GM18498 (cell line): Measurements from ENCODE around the gene RASAL1.
"Not testable (repeated sequence)": the region's sequence is repeated elsewhere in the genome, so short reads cannot be mapped to it uniquely, and the experiment has no call there.

ENCODE experiments used
- ATAC-seq: cut with Tn5 transposase; IDR thresholded peaks from one replicate; pipeline ENCODE4 v1.9.1; 2021; ENCODE audit warnings: mild to moderate bottlenecking, moderate library complexity; ENCODE audit not compliant: unreplicated experiment

The RASAL1 gene

DNA sequence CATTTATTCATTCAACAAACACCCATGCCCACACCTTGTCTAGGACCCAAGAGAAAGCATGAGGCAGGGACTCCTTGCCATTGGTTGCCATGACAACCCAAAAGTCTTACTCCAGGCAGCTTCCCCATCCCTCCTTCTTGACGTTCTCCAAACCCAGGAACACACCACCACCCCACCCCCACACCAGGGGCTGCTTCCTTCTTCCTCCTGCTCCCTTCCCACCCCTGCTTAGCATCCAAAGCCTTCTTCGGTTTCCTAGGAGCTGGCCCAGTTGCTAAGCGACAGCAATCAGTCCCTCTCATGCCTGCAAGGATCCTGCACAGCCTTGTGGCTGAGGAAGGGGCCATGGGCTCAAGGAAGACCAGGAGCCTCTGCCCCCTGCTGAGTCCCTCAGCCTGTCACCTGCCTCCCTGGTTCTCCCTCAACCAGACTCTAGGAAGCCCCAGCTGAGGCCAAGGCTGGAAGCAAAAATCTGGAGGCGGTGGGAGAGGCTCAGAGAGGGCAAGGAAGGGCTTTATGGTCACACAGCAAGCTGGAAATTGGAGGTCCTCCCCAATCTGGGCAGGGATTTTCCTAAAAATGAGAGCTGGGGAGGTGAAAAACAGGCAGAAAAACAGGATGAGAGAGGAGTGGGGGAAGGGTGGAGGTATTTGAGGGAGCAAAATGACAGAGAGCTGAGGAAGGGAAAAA, 15.4 kb downstream of the RASAL1 start:
- ATAC-seq, result no peak

DNA sequence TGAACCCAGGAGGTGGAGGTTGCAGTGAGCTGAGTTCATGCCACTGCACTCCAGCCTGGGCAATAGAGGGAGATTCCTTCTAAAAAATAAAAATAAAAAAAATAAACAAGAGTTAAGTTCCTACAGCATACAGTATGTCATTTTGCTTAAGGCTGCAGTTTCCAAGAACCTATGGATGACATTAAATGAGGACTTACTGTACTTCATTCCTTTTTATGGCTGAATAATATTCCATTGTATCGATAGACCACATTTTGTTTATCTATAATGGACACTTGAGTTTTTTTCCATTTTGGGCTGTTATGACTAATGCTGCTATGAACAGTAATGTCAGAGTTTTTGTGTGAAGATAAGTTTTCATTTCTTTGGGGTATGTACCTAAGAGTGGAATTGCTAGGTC, 17.4 kb downstream of the RASAL1 start:
- ATAC-seq, result no peak

DNA sequence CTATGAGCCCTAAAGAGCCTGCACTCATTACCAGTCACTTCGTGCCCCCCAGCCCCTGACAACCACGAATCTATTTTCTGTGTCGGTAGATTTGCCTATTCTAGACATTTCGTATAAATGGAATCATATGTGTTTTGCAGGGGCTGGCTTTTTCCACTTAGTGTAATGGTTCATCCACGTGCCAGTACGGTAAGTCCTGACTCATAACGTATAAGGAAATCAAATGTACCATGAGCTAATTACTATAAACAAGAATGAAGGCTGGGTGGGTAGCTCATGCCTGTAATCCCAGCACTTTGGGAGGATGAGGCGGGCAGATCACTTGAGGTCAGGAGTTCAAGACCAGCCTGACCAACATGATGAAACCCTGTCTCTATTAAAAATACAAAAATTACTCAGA, 17.9 kb downstream of the RASAL1 start:
- not testable (repeated sequence) for ATAC-seq

DNA sequence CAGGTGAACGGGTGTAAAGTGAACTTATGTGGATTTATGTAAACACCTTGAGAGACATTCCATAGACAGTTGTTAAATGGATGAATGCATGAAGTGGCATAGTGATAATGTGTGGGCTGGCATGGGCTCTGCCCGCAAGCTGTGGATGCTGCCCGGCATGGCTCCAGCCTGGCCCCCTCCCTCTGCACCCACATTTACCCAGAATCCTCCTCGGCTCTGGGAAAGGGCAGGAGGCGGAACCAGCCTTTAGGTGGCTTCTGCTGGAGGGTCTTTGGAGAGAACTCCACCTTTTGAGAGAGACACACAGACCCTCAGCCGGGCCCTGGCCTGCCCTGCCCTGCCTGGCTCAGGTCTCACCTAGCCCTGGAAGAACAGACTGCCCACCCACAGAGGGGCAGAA, 18.7 kb downstream of the RASAL1 start:
- ATAC-seq, result no peak

DNA sequence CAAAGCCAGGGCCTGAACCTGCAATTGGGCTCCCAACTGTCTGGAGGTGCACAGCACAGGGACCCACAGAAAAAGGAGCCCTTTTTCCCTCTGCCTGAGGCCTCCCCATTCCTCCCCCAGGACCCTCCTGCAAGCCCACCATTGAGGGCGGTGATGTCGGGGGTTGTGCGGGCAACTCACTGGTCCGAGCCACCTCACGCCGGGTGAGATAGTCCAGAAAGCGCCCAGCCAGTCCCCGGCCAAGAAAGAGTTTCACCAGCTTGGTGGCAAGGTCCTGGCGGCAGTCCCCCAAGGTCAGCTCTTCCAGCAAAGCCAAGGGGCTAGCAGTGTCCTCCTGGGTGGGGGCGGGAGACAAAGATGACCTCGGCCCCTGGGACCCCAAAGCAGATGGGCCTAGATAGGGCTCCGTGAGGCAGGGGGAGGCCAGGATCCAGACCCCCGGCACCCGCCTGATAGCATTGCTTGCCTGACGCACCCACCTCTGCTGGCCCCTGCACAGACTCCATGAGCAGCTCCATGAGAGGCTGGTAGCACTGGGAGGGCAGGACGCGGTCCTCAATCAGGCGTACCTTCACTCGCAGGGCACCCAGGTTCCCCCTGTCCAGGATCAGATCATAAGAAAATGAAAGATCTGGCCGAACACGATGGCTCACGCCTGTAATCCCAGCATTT, 20.0 kb downstream of the RASAL1 start:
- no peak for ATAC-seq

DNA sequence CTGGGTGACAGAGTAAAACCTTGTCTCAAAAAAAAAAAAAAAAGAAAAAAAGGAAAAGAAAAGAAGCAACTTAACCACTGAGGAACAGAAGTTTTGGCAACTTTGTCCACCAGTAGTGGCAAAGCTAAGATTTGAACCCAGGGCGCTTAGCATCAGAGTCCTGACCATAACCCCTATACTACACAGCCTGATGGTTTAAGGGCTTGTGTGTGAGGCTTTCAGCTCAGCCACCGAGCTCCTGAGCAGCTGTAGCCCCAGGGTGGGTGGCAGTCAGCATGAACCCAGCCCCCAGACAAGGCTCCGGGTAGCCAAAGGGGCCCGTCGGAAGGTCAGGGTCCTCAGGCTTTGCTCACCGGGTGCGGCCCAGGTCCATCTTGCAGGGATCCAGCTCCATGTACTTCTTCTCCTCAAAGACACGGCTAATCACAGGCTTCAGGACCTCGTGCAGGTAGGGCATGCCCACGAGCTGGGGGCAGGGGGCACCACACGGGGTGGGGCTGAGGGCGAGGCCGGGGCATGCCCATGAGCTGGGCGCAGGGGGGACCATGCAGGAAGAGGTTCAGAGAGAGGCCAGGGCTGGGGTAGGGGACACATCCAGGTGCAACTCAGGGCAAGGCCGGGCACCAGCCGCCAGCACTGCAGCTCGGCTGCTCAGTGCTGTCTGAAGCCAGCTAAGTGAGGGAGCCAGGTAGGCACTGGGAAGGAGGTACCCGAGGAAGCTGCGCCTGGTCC, 20.9 kb downstream of the RASAL1 start:
- no peak for ATAC-seq

DNA sequence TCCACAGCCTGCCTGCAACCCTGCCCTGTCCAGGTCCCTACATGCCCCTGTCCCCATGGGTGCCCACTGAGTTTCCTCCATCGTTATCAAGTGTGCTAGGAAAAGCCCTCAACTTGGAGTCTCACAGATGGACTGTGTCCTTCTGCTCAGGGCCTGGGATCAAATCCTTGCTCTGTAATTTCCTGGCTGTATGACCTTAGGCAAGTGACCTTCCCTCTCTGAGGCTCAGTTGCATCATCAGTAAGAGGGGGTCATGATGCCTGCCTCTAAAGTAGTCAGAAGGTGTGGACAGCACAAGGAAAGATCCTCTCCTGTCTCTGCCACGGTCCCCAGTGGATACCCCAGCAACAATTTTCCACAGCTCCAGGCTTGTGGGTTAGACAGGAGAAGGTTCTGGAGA, 22.2 kb downstream of the RASAL1 start:
- ATAC-seq, result no peak

DNA sequence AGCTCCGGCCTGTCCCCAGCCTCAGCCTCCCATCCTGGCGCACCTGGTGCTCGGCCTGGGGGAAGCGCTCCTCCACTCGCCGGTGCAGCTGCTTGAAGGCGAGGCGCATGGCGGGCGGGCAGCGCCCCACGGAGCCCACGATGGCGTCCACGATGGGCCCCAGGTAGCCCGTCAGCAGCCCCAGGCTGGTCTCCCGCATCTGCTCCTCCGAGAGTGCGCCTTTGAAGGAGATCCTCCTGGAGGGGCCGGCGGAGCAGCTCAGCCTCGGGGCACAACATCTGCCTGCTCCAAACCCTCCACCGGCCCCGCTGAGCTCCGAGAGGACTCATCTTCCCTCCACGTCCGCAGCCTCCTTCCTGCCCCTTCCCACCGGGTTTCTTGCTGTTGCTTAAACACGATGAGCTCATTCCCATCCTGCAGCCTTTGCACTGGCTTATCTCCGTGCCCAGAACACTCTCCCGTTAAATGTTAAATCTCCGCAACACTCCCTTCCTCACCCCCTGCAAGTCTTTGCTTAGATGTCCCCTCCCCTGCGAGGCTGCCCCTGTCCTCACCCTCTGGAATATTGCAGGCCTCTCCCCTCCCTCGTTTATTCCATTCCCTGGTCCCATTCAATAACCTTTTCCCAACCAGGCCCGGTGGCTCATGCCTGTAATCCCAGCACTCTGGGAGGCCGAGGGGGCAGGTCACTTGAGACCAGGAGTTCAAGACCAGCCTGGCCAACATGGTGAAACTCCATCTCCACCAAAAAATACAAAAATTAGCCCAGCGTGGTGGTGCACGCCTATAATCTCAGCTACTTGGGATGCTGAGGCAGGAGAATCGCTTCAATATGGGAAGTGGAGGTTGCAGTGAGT, 23.3 kb downstream of the RASAL1 start:
- no peak for ATAC-seq

DNA sequence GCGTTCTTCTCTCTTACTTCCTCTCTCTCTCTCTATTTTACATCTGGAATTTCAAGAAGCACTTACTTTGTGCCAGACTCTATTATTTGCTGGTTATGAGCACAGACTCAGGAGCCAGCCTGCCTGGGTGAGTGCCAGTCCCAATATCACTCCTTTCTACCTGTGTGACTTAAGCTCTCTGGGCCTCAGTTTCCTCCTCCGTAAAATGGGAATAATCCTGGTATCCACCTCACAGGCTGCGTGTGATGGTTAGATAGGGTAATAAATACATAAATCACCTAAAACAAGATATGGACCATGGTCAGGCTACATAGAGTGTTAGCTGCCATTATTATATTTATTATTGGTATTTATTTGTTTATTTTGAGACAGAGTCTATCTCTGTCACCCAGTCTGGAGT, 24.3 kb downstream of the RASAL1 start:
- ATAC-seq, result no peak

DNA sequence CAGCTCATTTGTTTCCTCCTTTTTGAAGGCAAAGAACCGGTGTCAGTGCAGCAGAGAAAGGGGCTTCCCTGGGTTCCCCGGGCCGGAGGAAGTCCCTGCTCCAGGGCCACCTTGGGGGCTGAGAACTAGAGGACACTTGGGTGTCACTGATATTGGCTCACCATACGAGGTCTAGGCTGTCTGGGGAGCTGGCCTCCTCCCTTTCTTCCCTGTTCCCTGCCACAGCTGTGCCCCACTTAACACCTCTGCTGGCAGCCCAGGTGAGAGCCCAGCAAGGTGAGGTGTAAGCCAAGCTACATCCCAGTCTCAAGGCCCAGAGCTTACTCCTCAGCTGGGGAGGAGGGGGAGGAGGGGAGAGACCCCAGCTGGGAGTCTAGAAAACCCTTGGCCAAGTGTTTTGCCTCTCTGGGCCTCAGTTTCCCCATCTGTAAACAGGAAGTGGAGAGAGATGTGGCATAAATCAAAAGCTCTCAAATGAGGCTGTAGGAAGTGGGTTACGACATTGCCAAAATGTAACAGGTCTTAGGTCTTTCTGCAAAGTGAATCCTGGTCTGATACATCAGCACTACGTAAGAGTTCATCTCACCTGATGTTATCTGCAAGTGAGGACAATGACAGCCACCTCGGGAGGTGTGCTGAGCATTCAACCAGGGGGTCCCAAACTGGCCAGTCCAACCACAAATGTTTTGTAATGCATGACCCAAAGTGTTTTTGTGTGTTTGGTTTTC, 25.5 kb downstream of the RASAL1 start:
- ATAC-seq, result no peak

DNA sequence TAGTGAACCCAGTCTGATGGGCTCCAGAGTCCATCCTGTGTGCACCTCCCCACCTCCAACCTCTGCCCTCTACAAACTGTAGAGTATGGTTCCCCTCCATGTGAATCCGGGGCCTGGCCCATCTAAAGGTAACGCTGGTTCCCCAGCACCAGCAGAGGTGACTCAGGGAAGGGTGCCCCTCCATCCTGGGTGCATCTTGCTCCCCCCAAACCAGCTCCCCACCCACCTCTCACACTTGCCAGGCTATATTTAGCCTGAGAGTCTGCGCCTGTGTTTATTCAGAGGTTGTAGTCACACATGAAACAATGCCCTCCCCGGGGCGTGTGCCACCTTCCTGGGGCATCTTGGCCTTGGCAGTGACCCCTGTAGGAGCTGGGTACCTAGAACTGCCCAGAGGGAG, 26.2 kb downstream of the RASAL1 start:
- no peak for ATAC-seq

DNA sequence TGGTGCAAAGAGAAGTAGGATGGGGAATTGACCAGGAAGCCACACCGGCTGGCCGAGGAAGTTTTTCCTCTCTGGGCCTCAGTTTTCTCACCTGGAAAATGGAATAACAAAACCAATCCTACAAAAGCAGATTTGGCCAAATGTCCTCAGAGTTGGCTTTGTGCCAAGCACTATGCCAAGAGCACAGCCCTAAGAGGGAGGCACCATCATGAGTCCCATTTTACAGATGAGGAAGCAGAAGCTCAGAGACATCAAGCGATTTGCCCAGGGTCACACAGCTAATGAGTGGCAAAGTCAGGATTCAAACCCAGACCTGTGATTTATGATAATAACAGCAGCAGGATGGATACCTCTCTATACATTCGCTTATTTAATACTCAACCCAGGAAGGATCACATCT, 27.3 kb downstream of the RASAL1 start:
- no peak for ATAC-seq

DNA sequence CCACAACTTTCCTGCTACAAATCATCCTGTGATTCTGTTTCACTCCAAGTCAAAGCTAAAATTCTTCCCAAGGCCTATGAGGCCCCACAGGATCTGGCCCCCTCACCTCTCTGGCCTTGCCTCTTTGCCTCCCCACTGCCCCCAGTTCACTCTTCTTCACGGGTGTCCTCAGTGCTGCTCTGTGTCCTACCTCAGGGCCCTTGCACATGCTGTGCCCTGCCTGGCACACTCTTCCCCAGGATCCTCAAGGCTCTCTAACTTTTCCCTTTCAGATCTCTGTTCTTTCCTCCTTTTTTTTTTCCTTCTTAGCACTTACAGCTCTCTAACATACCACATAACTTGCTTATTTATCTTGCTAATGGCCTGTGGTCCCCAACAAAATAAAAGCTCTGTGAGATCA, 29.2 kb downstream of the RASAL1 start:
- ATAC-seq, result no peak

DNA sequence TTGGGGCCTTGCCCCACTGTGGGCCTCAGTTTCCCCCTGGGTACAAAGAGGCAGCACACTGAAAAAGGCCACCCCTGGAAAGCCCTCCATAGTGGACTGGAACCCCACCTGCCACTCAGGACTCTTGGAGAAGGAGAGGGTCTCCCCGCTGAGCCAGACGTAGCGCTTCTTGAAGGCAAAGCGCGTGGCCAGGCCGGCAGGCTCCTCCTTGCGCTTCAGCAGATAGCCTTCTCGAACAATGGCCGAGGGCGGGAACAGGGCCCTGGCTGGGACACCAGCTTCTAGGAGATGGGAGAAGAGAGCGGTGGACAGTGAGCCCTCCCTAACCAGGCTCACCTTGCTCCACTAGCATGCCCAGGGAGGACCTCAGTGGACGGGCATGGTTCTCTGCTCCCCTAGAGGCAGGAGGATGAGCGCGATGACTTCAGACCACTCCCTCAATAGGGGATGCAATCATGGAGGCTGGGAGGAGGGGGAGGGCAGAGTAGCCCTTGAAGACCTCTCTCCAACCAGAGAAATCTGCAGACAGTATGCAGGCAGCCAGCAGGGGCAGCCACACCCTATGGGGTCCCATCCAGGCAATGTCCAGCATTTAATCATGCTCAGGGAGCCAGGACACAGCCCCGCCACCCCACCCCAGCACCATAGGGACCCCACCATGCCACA, 29.8 kb downstream of the RASAL1 start:
- ATAC-seq, result no peak

DNA sequence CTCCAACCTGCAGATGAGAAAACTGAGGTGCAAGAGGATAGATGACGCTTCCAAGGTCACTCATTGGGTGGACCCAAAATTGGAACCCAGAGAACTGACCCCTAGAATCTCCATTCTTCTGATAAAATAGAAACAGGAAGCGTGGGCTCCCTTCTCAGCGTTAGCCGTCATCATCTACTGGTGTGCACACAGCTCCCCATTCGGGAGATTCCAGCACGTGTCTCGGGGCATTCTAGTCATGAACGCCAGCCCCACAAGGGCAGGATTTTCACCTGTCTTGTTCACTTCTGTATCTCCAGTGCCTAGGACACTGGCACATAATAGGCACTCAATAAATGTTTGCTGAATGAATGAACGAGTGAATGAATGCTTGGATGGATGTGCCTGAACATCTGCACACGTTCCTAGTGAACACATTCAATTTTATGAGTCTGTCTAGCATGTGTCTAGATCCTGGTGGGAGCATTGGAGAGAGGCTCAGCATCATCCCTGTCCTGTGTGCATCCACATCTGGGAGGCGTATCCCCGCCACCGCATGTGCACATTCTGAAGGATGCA, 30.5 kb downstream of the RASAL1 start:
- no peak for ATAC-seq

DNA sequence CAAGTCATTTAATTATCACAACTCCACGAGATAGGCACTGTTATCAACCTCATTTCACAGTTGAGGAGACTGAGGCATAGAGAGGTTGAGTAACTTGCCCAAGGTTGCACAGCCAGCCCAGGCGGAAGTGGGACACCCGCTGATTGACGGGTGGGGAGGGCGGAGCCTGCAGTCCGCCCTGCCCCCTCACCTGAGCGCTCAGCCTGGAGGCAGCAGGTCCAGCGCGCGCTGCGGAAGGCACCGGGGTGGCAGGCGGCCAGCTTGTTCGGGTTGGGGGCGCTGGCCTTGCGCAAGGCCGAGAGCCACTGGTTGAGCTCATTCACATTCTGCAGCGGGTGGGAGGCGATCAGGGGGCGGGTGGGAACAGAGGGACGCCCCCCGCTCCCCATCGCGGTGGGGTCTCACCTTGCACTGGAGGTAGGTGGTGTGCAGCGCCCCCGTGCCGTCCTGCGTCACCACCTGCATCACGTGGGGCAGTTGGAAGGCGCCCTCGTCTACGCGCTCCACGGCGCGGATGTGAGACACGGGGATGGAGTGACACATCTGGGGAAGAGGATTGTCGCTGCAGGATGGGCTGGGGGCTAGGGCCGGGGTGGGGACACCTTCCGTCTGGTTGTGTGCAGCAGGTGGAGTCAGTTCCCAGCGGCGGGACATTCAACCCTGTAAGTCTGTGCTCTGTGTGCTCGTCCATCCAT, 31.7 kb downstream of the RASAL1 start:
- no peak for ATAC-seq

DNA sequence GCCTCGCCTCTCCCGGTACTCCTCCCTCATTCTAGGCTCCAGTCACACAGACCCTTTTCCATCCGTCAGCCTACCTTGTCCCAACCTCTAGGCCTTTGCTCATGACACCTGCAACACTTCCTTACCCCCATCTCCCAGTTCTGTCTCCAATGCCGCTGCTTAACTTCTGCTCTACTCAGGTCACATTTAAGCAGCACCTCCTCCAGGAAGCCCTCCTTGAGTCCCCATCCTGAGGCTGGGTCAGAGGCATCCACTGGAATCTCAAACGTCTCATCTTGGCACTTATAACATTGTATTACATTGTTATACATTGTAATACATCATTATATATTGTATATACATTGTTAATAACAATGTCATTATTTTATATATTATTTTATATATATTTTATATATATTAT, 32.8 kb downstream of the RASAL1 start:
- no peak for ATAC-seq

DNA sequence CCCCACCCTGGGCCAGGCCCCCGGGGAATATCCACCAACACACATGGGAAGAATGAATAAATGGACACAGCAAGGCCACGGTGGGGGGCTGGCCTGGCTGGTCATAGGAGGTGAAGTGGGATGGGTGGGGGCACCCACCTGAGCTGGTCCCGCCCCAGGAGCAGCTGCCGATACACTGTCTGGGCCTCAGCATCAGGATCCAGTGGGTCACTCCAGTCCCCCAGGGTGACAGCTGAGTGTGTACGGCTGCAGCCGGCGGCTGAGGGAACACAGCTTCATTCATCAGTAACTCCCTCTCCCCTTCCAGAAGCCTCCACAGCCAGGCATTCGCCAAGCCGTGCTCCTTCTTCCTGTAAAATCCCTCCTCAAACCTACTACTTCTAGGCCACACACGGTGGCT, 33.8 kb downstream of the RASAL1 start:
- no peak for ATAC-seq

DNA sequence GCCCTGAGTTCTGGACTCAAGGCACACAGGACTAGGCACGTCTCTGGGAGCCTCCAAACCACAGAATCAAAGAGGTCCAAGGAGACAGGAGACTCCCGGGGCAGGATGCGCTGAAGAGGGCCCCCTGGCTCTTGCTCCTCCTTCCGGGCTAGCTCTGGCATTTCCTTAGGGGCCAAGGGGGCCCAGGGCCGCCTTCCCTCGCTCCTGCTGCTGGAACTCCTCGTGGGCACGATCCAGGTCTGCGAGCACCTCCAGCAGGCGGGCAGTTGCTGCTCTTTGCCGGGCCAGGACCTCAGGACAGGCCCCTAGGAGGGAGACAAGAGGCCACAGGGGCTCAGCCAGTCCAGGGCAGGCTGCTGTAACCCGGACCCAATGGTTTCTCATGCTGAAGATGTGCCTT, 35.8 kb downstream of the RASAL1 start:
- ATAC-seq, result no peak
